EL (cell line): ENCODE results near the gene DBH.
"Not testable (repeated sequence)": the region's sequence is repeated elsewhere in the genome, so short reads cannot be mapped to it uniquely, and the experiment has no call there.

Experiments
- DNase-seq: peaks from one replicate; pipeline ENCODE4 v3.0.0-alpha.2; 2016

The DBH gene

GRCh38 chr9:133604856-133605255, 31.3 kb upstream of the DBH start:
- DNase-seq, result no peak

DNA sequence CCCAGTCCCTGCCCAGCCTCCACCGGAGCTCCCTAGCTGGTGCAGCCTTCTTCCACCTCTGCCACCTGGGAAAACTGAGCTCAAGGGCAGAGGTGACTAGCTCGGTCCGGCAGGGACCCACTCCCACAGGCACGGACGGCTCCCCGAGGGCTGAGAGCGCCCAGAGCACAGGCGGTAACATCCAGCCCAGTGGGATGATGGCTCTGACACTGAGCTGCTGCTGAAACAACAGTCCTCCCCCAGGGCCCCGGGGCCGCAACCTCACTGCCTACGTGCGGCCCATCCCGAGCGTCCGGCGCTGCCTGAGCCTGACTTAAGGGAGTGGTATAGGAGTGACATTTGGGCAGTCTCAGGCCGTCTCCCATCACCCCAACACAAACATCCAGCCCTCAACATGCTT, 30.7 kb upstream of the DBH start:
- no peak for DNase-seq

DNA sequence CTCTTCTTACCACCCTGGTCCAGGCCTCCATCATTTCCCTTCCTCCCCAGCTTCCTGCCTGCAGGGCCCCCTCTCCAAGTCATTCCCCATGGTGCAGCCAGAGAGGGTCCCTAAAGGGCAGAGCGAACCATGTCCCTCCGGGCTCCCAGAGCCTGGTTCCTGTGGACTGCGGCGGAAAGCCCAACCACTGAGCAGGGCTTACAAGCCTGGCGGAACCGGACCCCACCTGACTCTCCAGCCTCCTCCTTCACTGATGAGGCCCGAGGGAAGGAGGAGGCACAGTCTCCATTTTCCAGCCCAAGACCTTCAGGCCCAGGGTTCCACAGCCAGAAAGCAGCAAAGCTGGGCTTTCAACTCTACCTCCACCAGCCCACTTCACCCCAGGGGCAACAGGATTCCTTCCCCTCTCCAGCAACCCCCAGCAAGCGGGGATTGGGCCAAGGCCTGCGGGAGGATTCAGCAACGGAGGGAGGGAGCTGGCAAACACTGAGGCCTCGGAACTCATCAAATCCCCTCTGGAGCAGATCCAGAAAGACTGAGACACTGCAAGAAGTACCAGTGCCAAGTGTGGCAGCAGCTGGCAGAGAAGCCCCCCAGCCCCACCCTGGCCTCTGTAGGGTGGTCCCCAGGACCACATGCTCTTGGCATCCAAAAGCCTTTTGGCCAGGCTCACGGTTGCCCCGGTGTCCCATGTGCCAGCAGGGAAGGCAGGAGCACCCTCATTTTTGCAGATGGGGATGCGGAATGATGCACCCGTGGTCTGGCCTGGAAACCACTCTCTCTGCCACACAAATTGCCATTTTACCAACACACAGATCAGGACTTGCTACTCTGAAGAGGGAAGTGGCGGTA, 30.1 kb upstream of the DBH start:
- no peak for DNase-seq

DNA sequence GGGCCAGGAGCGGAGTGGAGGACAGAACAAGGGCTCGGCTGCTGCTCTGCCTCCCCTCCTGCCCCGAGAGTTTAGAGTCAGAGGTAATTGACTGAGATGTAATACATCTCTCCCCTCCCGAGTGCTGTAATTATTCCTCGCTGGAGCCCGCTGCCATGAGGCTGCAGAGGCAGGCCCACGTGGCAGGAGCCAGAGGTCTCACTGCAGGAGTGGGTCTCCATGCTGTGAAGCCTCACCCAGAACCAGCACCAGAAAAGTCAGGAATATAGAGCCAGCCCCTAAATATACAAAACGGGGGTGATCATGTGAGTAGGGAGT, 29.5 kb upstream of the DBH start:
- DNase-seq, result no peak

DNA sequence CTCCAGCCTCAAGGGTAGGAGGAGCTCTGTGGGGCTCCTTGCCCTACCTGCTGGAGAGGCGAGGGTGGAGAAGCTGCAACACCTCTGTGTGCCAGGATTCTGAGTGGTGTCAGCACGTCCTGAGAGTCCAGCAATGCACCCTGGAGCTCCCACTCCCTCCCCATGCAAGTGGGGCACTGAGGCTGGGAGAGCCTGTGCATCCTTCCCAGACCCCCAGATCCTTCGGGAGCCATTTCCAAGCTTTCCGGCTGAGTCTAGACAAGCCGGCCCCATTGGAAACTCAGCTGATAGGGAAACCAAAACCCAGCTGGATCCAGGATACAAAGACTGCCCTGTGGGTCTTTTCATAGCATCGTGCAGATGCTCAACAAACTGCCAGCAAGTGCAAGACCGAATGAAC, 28.8 kb upstream of the DBH start:
- no peak for DNase-seq

- DNase-seq, result no peak
Measured at GRCh38 chr9:133607976-133608375, 28.2 kb upstream of the DBH start.

DNA sequence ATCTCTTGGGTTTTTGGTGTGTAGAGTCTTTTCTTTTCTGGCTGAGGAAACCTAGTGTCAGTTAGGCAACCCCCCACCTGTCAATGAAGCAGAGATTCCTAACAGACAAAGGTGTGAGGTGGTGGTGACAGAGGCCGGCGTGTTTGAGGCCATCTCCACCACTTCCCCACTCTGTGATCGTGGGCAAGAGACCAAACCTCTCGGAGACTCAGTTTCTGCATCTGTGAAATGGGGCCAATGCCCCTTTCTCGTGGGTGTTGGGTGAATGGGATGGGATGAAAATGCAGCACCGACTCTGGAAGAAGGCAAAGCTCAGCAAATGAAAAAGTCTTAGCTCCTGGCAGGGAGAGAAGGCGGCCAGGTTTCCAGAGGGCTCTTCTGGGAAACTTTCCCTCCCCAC, 27.8 kb upstream of the DBH start:
- no peak for DNase-seq

- DNase-seq, result no peak
Measured at GRCh38 chr9:133608889-133609288, 27.3 kb upstream of the DBH start.

DNA sequence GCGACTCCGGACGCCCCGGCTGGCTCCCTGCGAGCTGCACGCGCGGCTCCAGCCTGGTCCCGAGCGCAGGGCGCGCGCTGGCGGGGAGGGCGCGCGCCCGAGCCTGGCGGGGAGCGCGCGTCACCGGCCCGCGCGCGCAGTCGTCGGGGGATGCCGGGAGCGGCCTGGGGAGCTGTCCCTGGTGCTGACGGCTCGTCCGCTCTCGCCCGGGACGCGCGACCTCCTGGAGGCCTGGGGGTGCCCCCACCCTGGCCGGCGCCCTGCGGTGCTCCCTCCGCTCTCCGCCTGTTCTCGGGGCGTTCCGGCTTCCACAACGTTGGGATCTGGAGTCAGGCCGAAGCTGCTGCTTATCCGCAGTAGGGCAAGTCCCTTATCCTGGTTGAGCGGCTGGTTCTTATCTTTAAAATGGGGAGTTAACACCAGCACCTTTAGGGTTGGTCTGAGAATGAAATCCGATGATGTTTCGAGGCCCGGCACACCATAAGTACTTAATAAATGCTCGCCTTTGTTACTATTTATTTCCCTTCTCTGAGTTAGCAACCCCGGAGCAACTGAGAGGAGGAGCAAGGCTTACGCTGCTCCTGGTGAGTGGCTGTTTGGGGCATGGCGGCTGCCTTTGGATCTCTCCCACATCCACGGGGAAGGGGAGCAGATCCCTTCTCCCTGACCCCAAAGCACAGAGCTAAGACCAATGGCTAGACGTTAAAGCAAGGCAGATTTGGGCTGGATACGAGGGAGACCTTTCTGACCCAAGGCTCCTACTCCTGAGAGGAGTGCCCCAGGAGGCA, 26.7 kb upstream of the DBH start, which contains the start of gene FAM163B:
Gene FAM163B, minus strand, starts transcription at position 79 of the 788 bp plus-strand sequence. CDS start 29,166 bp downstream, outside the sequence.
- DNase-seq, result no peak

- DNase-seq, result no peak
Measured at GRCh38 chr9:133610845-133611244, 25.3 kb upstream of the DBH start.

- no peak for DNase-seq
Measured at GRCh38 chr9:133612051-133612450, 24.1 kb upstream of the DBH start.

DNA sequence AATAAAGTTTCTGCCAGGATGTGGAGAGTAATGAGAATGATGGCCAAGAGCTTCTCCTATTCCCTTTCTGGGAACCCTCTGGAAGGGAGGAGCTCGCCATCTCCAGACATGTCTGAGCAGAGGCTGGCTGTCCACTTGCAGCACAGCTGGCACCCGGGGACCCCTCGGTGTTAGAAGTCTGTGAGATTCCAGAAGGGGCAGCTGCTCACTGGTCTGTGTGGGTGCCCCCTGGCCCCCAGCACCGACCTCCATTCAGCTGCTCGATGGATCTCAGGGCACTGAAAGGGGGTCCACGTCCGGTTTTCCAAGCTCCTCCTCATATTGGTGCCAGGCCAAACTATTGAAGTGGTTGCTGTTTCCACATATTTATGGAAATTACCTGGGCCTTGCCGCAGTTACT, 23.3 kb upstream of the DBH start:
- DNase-seq, result no peak

DNA sequence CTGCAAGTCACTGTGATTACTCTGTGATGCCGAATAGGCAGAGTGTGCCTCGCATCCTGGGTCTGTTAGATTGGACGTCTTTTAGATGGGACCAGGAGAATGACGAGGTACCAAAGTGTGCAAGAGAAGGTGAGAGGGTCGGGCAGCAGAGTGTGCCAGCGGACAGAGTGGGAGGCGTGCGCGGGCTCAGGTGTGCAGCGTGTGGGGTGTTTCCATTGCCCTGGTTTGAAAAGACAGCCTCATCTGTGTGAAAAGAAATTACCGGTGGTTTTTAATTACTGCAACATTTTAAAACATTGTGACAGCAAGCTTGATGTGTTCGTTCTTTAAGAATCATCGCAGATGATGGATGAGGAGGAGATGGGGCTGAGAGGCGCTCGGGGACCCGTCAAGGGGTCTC, 22.7 kb upstream of the DBH start:
- DNase-seq, result no peak

- DNase-seq, result no peak
Measured at GRCh38 chr9:133614056-133614455, 22.1 kb upstream of the DBH start.

GRCh38 chr9:133614678-133615077, 21.5 kb upstream of the DBH start:
- no peak for DNase-seq

- DNase-seq, result no peak
Measured at GRCh38 chr9:133615186-133615585, 21.0 kb upstream of the DBH start.

DNA sequence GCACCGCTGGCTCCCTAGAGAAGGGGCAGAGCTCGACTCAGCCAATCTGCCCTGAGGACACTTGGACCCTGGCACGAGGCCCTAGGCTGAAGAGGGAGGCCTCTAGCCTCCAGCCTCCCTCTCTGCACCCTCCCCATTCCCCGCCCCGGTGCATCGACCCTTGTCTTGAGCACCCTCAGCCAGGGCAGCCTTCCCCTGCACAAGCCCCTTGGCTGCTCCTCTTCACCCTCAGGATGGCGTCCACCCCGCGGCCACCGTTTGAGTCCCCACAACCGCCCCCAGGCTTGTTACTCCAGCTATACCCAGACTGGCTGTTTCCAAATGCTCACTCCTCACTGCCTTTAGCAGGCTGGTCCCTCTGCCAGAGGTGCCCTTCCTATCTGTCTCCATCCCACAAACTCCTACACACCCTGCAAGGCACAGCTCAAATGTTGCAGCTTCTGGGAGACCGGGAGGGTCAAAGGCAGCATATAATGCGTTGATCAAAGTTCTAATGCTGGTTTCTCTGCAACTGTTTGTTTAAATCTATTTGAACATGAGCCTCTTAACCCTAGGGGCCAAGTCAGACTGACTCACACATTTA, 20.5 kb upstream of the DBH start:
- DNase-seq, result no peak

DNA sequence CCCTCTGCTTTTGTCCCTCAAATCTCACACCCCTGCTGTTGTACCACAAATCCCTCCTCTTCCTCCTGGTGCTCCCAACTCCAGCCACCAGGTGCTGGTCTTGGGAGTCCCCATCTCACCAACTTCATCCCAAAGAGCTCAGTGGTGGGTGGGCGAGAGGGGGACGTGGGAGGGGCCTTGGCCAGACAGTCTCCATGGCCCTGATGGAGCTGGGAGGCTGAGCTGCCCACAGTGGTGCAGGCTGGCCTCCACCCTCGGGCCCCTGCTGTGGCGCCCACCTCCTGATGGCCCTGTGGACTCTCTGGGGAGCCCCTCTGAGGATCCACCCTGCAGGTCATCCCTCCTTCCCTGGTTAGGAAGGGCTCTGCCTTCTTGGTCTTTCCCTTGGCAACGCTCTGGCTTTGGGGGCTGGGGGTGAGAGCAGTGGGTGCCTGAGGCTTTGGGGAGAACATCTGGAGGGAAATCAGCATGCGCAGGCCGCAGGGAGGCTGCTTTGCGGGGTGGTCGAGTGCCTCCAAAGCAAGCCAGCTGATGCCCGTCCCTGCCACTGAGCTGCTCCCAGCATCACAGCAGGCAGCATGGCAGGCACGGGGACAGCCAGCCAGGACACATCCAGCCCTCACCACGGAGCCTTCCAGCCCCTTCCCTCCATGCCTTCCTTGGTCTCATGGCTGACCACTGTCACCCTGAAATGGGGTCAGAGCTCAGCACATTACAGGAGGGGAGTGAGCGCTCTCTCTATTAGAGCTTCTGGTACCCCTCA, 19.3 kb upstream of the DBH start:
- no peak for DNase-seq

DNA sequence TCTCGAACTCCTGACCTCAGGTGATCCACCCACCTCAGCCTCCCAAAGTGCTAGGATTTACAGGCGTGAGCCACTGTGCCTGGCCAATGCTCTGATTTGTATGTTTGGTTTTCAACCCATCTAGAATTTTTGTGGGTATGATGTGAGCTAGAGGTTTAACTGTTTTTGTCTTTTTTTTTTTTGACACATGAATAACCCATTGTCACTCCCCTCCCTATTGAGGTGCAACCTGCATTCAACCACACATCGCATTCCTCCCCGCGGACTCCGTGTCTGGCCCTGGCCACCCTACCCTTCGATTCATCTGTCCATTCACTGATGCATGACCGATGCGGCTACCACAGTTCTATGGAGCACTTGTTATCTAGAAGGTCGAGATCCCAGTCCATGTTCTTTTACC, 17.4 kb upstream of the DBH start:
- DNase-seq, result no peak

GRCh38 chr9:133619791-133620190, 16.4 kb upstream of the DBH start:
- DNase-seq, result peak; percentile 7

- no peak for DNase-seq
Measured at GRCh38 chr9:133621725-133622267, 14.4 kb upstream of the DBH start.

GRCh38 chr9:133622555-133622954, 13.6 kb upstream of the DBH start:
- DNase-seq, result no peak

- DNase-seq, result not testable (repeated sequence)
Measured at GRCh38 chr9:133626008-133626407, 10.2 kb upstream of the DBH start.
